Tibial nerve (tissue), 4 donors: Measurements from ENCODE around the gene TEX51. TPM values are rescaled to one million over a fixed set of nuclear protein-coding genes. Genes with fewer than 3 reads are reported as not detected.

Source experiments
- DNase-seq, 2 donors: peaks; one replicate each; pipeline ENCODE4 v3.0.0-alpha.2; 2019; ENCODE audit warnings: low spot score in 2 of 2
- H3K27ac ChIP-seq, 4 donors: fragments of 200-600 bp; sonication (generic) in 3 of 4; one replicate each; pipeline ENCODE4 v1.5.1; 2017 to 2019; ENCODE audit warnings: mild to moderate bottlenecking in 1 of 4
- H3K27me3 ChIP-seq, 2 donors: fragments of 200-600 bp; sonication (generic) in 1 of 2; one replicate each; pipeline versions ENCODE4 v1.5.1 to v1.6.0; 2017 to 2019
- H3K36me3 ChIP-seq, 3 donors: fragments of 200-600 bp; sonication (generic); one replicate each; pipeline ENCODE4 v1.5.1; 2018 to 2019
- H3K4me1 ChIP-seq, 4 donors: fragments of 200-600 bp; sonication (generic) in 3 of 4; one replicate each; pipeline ENCODE4 v1.5.1; 2017 to 2019
- H3K4me3 ChIP-seq, 4 donors: fragments of 200-600 bp; sonication (generic) in 3 of 4; one replicate each; pipeline ENCODE4 v1.5.1; 2017 to 2019; ENCODE audit warnings: mild to moderate bottlenecking in 1 of 4, moderate library complexity in 1 of 4
- H3K9me3 ChIP-seq, 4 donors: fragments of 200-600 bp; sonication (generic) in 3 of 4; one replicate each; pipeline ENCODE4 v1.5.1; 2017 to 2019
- CTCF ChIP-seq, 5 experiments: fragments of 200-600 bp in 3 of 5; fragments of 450-650 bp in 2 of 5; sonication (generic) in 3 of 5; IDR thresholded peaks; one replicate each; pipeline ENCODE4 v1.5.1; 2016 to 2019; ENCODE audit warnings: antibody characterized with exemption in 5 of 5, mild to moderate bottlenecking in 3 of 5, moderate library complexity in 2 of 5
- EP300 ChIP-seq, 2 donors: sonication (generic); formaldehyde crosslinking; IDR thresholded peaks; one replicate each; pipeline ENCODE4 v1.6.1; 2017; ENCODE audit warnings: antibody characterized with exemption in 2 of 2, mild to moderate bottlenecking in 1 of 2
- POLR2A ChIP-seq, 2 donors: fragments of 450-650 bp; IDR thresholded peaks; one replicate each; pipeline ENCODE4 v1.6.1; 2017; ENCODE audit warnings: antibody characterized with exemption in 2 of 2, mild to moderate bottlenecking in 2 of 2, moderate library complexity in 2 of 2
- WGBS, 2 donors: methylation state at CpG; one replicate each; pipeline ENCODE4 v1.1.5; 2018; 5-methylcytosine and 5-hydroxymethylcytosine counted together
- total RNA-seq, 4 donors: library from RNA; depleted of rRNA; stranded (reverse); fragments of >200 nt; gene quantifications; one replicate each; pipeline ENCODE4 v1.1.0, GENCODE V29; 2016

TEX51 gene
- total RNA-seq, 4 donors from 2014 or later: not detected

GRCh38 chr2:126862730-126863129, 36.0 kb upstream of the TEX51 start:
- 64 to 90% methylated on average over 1 of the region's 1 CpG for WGBS, 2 donors
- Histone ChIP-seq H3K27ac (no peak overlapping the region), H3K36me3 (no peaks in the 10 kb centered on the region), H3K4me3 (no peak overlapping the region), H3K27me3 (no peaks in the 10 kb centered on the region), H3K4me1 (no peaks in the 10 kb centered on the region), H3K9me3 (peaks cover 0 to 2% (median 0%) of the 10 kb centered on the region in 4 donors)
- DNase-seq: no peak
- TF ChIP-seq EP300 (IDR thresholded peaks at IDR 0.05): no peak
- TF ChIP-seq POLR2A (IDR thresholded peaks at IDR 0.05): no peak
- no peak for TF ChIP-seq CTCF (IDR thresholded peaks at IDR 0.05)

GRCh38 chr2:126863336-126864015, 35.2 kb upstream of the TEX51 start:
- no peak for TF ChIP-seq EP300 (IDR thresholded peaks at IDR 0.05)
- TF ChIP-seq CTCF (IDR thresholded peaks at IDR 0.05): no peak
- no peak for TF ChIP-seq POLR2A (IDR thresholded peaks at IDR 0.05)
- DNase-seq: no peak

GRCh38 chr2:126864861-126865260, 33.8 kb upstream of the TEX51 start:
- H3K36me3 ChIP-seq: no peaks in the 10 kb centered on the region
- no peaks in the 10 kb centered on the region for H3K4me1 ChIP-seq
- H3K9me3 ChIP-seq: peaks cover 0 to 2% (median 0%) of the 10 kb centered on the region in 4 donors
- H3K27ac ChIP-seq: no peak overlapping the region
- 64 to 83% methylated on average over 3 of the region's 3 CpGs for WGBS, 2 donors
- no peak for DNase-seq
- no peaks in the 10 kb centered on the region for H3K27me3 ChIP-seq
- H3K4me3 ChIP-seq: no peak overlapping the region
- TF ChIP-seq CTCF (IDR thresholded peaks at IDR 0.05): no peak
- no peak for TF ChIP-seq EP300 (IDR thresholded peaks at IDR 0.05)
- TF ChIP-seq POLR2A (IDR thresholded peaks at IDR 0.05): no peak

More at GRCh38 chr2:126863336-126864015, 35.2 kb upstream of the TEX51 start:
- Histone ChIP-seq H3K9me3 (peaks cover 0 to 2% (median 0%) of the 10 kb centered on the region in 4 donors), H3K27ac (no peak overlapping the region), H3K4me1 (no peaks in the 10 kb centered on the region), H3K27me3 (no peaks in the 10 kb centered on the region), H3K4me3 (no peak overlapping the region), H3K36me3 (no peaks in the 10 kb centered on the region)
- WGBS, 2 donors: 47 to 50% methylated on average over 5 of the region's 5 CpGs

GRCh38 chr2:126866451-126866850, 32.2 kb upstream of the TEX51 start:
- no peaks in the 10 kb centered on the region for H3K27me3 ChIP-seq
- H3K4me1 ChIP-seq: no peaks in the 10 kb centered on the region
- no peaks in the 10 kb centered on the region for H3K36me3 ChIP-seq
- DNase-seq: no peak
- 93 to 94% methylated on average over 4 of the region's 4 CpGs for WGBS, 2 donors
- H3K9me3 ChIP-seq: peaks cover 0 to 2% (median 0%) of the 10 kb centered on the region in 4 donors
- no peak for TF ChIP-seq CTCF (IDR thresholded peaks at IDR 0.05)
- no peak for TF ChIP-seq POLR2A (IDR thresholded peaks at IDR 0.05)
- no peak overlapping the region for H3K27ac ChIP-seq
- no peak overlapping the region for H3K4me3 ChIP-seq

GRCh38 chr2:126874961-126875360, 23.7 kb upstream of the TEX51 start:
- no peaks in the 10 kb centered on the region for H3K36me3 ChIP-seq

More at GRCh38 chr2:126874961-126875360, 23.7 kb upstream of the TEX51 start:
- WGBS, 2 donors: 87 to 91% methylated on average over 3 of the region's 3 CpGs
- Histone ChIP-seq H3K4me1 (no peaks in the 10 kb centered on the region), H3K9me3 (peaks cover 0 to 20% (median 0%) of the 10 kb centered on the region in 4 donors), H3K27me3 (no peaks in the 10 kb centered on the region), H3K27ac (no peak overlapping the region), H3K4me3 (no peak overlapping the region)
- no peak for DNase-seq
- TF ChIP-seq CTCF (IDR thresholded peaks at IDR 0.05) (no peak), POLR2A (IDR thresholded peaks at IDR 0.05) (no peak), EP300 (IDR thresholded peaks at IDR 0.05) (no peak)
